IPS-11a (cell line): ENCODE measurements around the gene EFCC1.

Experiments
- H3K4me3 ChIP-seq: one replicate; pipeline ENCODE4 v1.5.1; 2013; ENCODE audit warnings: low read depth, low read length, control low read depth

The EFCC1 gene

GRCh38 chr3:129031476-129032215, 30.5 kb downstream of the EFCC1 start:
- H3K4me3 ChIP-seq, result no peak overlapping the region

- H3K4me3 ChIP-seq, result no peak overlapping the region
These were observed 31.6 kb downstream of the EFCC1 start for GRCh38 chr3:129032716-129033115.

GRCh38 chr3:129033151-129033550, 32.0 kb downstream of the EFCC1 start:
- H3K4me3 ChIP-seq, result no peak overlapping the region

GRCh38 chr3:129033633-129034321, 32.7 kb downstream of the EFCC1 start:
- no peak overlapping the region for H3K4me3 ChIP-seq

- H3K4me3 ChIP-seq, result no peak overlapping the region
These were observed 33.5 kb downstream of the EFCC1 start for GRCh38 chr3:129034642-129035041.

GRCh38 chr3:129035360-129036221, 34.5 kb downstream of the EFCC1 start:
- H3K4me3 ChIP-seq, result no peak overlapping the region

GRCh38 chr3:129036222-129037092, 35.4 kb downstream of the EFCC1 start:
- no peak overlapping the region for H3K4me3 ChIP-seq

GRCh38 chr3:129037093-129037419, 36.0 kb downstream of the EFCC1 start:
- no peak overlapping the region for H3K4me3 ChIP-seq

GRCh38 chr3:129038121-129038855, 37.2 kb downstream of the EFCC1 start:
- H3K4me3 ChIP-seq, result no peak overlapping the region

- no peak overlapping the region for H3K4me3 ChIP-seq
These were observed 38.4 kb downstream of the EFCC1 start for GRCh38 chr3:129039271-129040038.

GRCh38 chr3:129040039-129040336, 38.9 kb downstream of the EFCC1 start:
- no peak overlapping the region for H3K4me3 ChIP-seq

- no peak overlapping the region for H3K4me3 ChIP-seq
These were observed 39.6 kb downstream of the EFCC1 start for GRCh38 chr3:129040579-129041300.

- H3K4me3 ChIP-seq, result no peak overlapping the region
These were observed 44.6 kb downstream of the EFCC1 start for GRCh38 chr3:129045675-129046036.

GRCh38 chr3:129046037-129046731, 45.1 kb downstream of the EFCC1 start:
- H3K4me3 ChIP-seq, result no peak overlapping the region

GRCh38 chr3:129046732-129047552, 45.8 kb downstream of the EFCC1 start:
- H3K4me3 ChIP-seq, result no peak overlapping the region

- no peak overlapping the region for H3K4me3 ChIP-seq
These were observed 46.4 kb downstream of the EFCC1 start for GRCh38 chr3:129047553-129047839.

GRCh38 chr3:129050556-129051295, 49.6 kb downstream of the EFCC1 start:
- no peak overlapping the region for H3K4me3 ChIP-seq
